BJ (cell line): ENCODE data around the gene KREMEN2. TPM values are rescaled to one million over a fixed set of nuclear protein-coding genes. Genes with fewer than 3 reads are reported as not detected.

Source experiments
- CTCF ChIA-PET: fragments of 350-600 bp; formaldehyde crosslinking; extraction: SDS; loops from one replicate; lab custom pipeline; 2021; ENCODE audit warnings: antibody characterized with exemption, inconsistent platforms; lab: Yijun Ruan, JAX
- POLR2A ChIA-PET: fragments of 300-600 bp; sonication (Branson Sonifier 250); formaldehyde crosslinking; extraction: SDS; loops from one replicate; lab custom pipeline; 2021; ENCODE audit warnings: antibody characterized with exemption; lab: Charles Lee
- DNase-seq: peaks from one replicate; pipeline ENCODE4 v3.0.0-alpha.2; 2011; ENCODE audit warnings: low read depth
- H3K27me3 ChIP-seq: 2 replicates; pipeline ENCODE4 v1.6.0; 2011; ENCODE audit warnings: low read length; ENCODE audit not compliant: control insufficient read depth, insufficient read depth
- H3K36me3 ChIP-seq: 2 replicates; pipeline ENCODE4 v1.5.1; 2011; ENCODE audit warnings: low read length; ENCODE audit not compliant: control insufficient read depth, insufficient read depth
- H3K4me3 ChIP-seq: 2 replicates; pipeline ENCODE4 v1.5.1; 2011; ENCODE audit warnings: low read depth, mild to moderate bottlenecking, control low read depth, low read length
- CTCF ChIP-seq: IDR thresholded peaks from 2 replicates; pipeline ENCODE4 v1.5.1; 2011; ENCODE audit warnings: low read depth, mild to moderate bottlenecking, control low read depth, inconsistent platforms, low read length, moderate library complexity; ENCODE audit not compliant: insufficient read depth
- polyA plus RNA-seq: library from polyadenylated mRNA; depleted of rRNA; stranded (reverse); fragments of >200 nt; gene quantifications from 2 replicates; pipeline ENCODE4 v1.2.3, GENCODE V29; 2011

Gene KREMEN2
- polyA plus RNA-seq, 1 experiment, result not detected

- CTCF ChIA-PET, result no interaction called here
- no peak for TF ChIP-seq CTCF
- no peak for DNase-seq
Measured at GRCh38 chr16:2950353-2950724, 13.7 kb upstream of the KREMEN2 start.

GRCh38 chr16:2950773-2951172 lies 13.3 kb upstream of the KREMEN2 start:
- Histone ChIP-seq H3K27me3 (0 out of 2 replicates have a peak, but pooled peaks cover 3% of the 10 kb centered on the region), H3K4me3 (no peak overlapping the region), H3K36me3 (peaks cover 5% of the 10 kb centered on the region; the same call in 1 of the 2 replicates)
- no peak for TF ChIP-seq CTCF
- POLR2A ChIA-PET, result no interaction called here
- CTCF ChIA-PET, result no interaction called here
- DNase-seq, result no peak

More at GRCh38 chr16:2950353-2950724, 13.7 kb upstream of the KREMEN2 start:
- Histone ChIP-seq H3K27me3 (0 out of 2 replicates have a peak, but pooled peaks cover 2% of the 10 kb centered on the region), H3K4me3 (no peak overlapping the region), H3K36me3 (peaks cover 5% of the 10 kb centered on the region; the same call in 1 of the 2 replicates)
- POLR2A ChIA-PET, result no interaction called here

- peaks cover 5% of the 10 kb centered on the region; the same call in 1 of the 2 replicates for H3K36me3 ChIP-seq
- ChIA-PET CTCF (interaction anchor here (1.2 to 1.9 kb wide), 2 partner anchors 9 to 30 kb away, joined by 3 to 12 read pairs; no protein-coding TSS in a partner anchor), POLR2A (no interaction called here)
- no peak overlapping the region for H3K4me3 ChIP-seq
- TF ChIP-seq CTCF, result no peak
- 0 out of 2 replicates have a peak, but pooled peaks cover 6% of the 10 kb centered on the region for H3K27me3 ChIP-seq
- no peak for DNase-seq
Measured at GRCh38 chr16:2952679-2953078, 11.4 kb upstream of the KREMEN2 start.

- no peak for TF ChIP-seq CTCF
- ChIA-PET CTCF (interaction anchor here (1.2 kb wide), 1 partner anchor 32 kb away, joined by 3 read pairs; no protein-coding TSS in a partner anchor), POLR2A (no interaction called here)
- Histone ChIP-seq H3K4me3 (no peak overlapping the region), H3K27me3 (0 out of 2 replicates have a peak, but pooled peaks cover 6% of the 10 kb centered on the region), H3K36me3 (peaks cover 2% of the 10 kb centered on the region; the same call in 1 of the 2 replicates)
- no peak for DNase-seq
Measured at GRCh38 chr16:2953706-2954627, 10.1 kb upstream of the KREMEN2 start.

GRCh38 chr16:2954656-2955381 lies 9.3 kb upstream of the KREMEN2 start:
- peaks cover 8% of the 10 kb centered on the region; the same call in 1 of the 2 replicates for H3K27me3 ChIP-seq
- no peak for DNase-seq
- no peaks in the 10 kb centered on the region for H3K36me3 ChIP-seq
- TF ChIP-seq CTCF, result no peak
- no peak overlapping the region for H3K4me3 ChIP-seq
- POLR2A ChIA-PET, result no interaction called here
- CTCF ChIA-PET, result no interaction called here
